Lung microvascular endothelial cell (primary cell): ENCODE data around the gene DUS4L. TPM values are rescaled to one million over a fixed set of nuclear protein-coding genes. Genes with fewer than 3 reads are reported as not detected.
"Not testable (repeated sequence)": the region's sequence is repeated elsewhere in the genome, so short reads cannot be mapped to it uniquely, and the experiment has no call there.

ENCODE experiments used
- DNase-seq, 2 donors: peaks; one replicate each; pipeline versions ENCODE4 v3.0.0 to v3.0.0-alpha.2; 2010; ENCODE audit warnings: low read depth in 2 of 2
- total RNA-seq: library from RNA; depleted of rRNA; stranded (reverse); fragments of >200 nt; gene quantifications from 2 replicates; pipeline ENCODE4 v1.2.1, GENCODE V29; 2014

The DUS4L gene
- 3.2 and 3.5 TPM in 2 replicates for total RNA-seq

- DNase-seq = peak; percentile 83 to 90
Measured at GRCh38 chr7:107563775-107564552, at the start of gene DUS4L, which contains the start of gene COG5. TSS of gene DUS4L (plus strand) at chr7:107563971. CDS start at chr7:107567071, 3,100 bp downstream. TSS of gene COG5 (minus strand) at chr7:107563920. CDS start at chr7:107563896, 24 bp downstream.

- no peak for DNase-seq
Measured at GRCh38 chr7:107526672-107527071, 37.1 kb upstream of the DUS4L start.

GRCh38 chr7:107527196-107527595 is 36.6 kb upstream of the DUS4L start:
- no peak for DNase-seq

GRCh38 chr7:107528461-107528860 is 35.3 kb upstream of the DUS4L start:
- peak in 1 of 2 donors; percentile 42 for DNase-seq

- no peak for DNase-seq
Measured at GRCh38 chr7:107530751-107531150, 33.0 kb upstream of the DUS4L start.

GRCh38 chr7:107534139-107534538 is 29.6 kb upstream of the DUS4L start:
- DNase-seq = no peak

GRCh38 chr7:107537228-107537627 is 26.5 kb upstream of the DUS4L start:
- DNase-seq = not testable (repeated sequence)

- DNase-seq = no peak
Measured at GRCh38 chr7:107538001-107538400, 25.8 kb upstream of the DUS4L start.

- no peak for DNase-seq
Measured at GRCh38 chr7:107543338-107543993, 20.3 kb upstream of the DUS4L start.

GRCh38 chr7:107544848-107545591 is 18.8 kb upstream of the DUS4L start:
- no peak for DNase-seq

- no peak for DNase-seq
Measured at GRCh38 chr7:107551936-107552335, 11.8 kb upstream of the DUS4L start.

- DNase-seq = no peak
Measured at GRCh38 chr7:107555893-107556292, 7.9 kb upstream of the DUS4L start.

- peak; percentile 44 to 72 for DNase-seq
Measured at GRCh38 chr7:107559864-107560263, 3.9 kb upstream of the DUS4L start.

GRCh38 chr7:107560898-107561516 is 2.8 kb upstream of the DUS4L start:
- no peak for DNase-seq

GRCh38 chr7:107563081-107563774 is 543 bp upstream of the DUS4L start:
- DNase-seq = peak in 1 of 2 donors; percentile 28

- DNase-seq = peak in 1 of 2 donors; percentile 85
Measured at GRCh38 chr7:107564553-107565298, 955 bp downstream of the DUS4L start.

GRCh38 chr7:107570298-107570697 is 6.5 kb downstream of the DUS4L start:
- no peak for DNase-seq

GRCh38 chr7:107573537-107573936 is 9.8 kb downstream of the DUS4L start:
- no peak for DNase-seq

- DNase-seq = peak in 1 of 2 donors; percentile 61
Measured at GRCh38 chr7:107579554-107579884, 15.7 kb downstream of the DUS4L start.
